Measurements from ENCODE around the gene SIRPG. TPM values are rescaled to one million over a fixed set of nuclear protein-coding genes. Genes with fewer than 3 reads are reported as not detected.

SIRPG gene
- total RNA-seq, 1 donor from 2014 or later, result not detected

DNA sequence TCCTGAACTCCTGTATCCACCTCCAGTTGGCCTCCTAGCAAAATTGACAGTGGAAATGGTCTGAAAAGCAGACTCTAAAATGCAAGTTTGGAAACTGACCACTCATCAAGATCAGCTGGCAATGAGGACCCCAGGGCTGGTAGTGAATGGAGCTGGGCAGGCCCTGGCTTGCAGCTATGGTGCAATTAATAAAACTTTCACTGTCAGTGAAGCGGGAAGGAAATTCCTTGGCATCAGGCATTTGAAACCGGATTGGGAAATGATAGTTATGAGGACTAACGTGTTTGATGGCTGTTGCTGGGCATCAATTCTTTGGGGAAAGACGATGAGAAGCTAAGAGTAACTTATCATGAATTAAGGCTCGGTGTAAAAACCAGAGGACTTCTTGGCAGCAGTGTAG is 56.8 kb downstream of the SIRPG start:
- no peaks in the 10 kb centered on the region for H3K36me3 ChIP-seq (ENCODE audit: control insufficient read depth, insufficient read depth, low read length)
- no peak overlapping the region for H3K4me3 ChIP-seq (ENCODE audit: low read depth, low read length)
- H3K27me3 ChIP-seq (ENCODE audit: control insufficient read depth, insufficient read depth, low read length), result no peaks in the 10 kb centered on the region
- TF ChIP-seq, protein P1, sequence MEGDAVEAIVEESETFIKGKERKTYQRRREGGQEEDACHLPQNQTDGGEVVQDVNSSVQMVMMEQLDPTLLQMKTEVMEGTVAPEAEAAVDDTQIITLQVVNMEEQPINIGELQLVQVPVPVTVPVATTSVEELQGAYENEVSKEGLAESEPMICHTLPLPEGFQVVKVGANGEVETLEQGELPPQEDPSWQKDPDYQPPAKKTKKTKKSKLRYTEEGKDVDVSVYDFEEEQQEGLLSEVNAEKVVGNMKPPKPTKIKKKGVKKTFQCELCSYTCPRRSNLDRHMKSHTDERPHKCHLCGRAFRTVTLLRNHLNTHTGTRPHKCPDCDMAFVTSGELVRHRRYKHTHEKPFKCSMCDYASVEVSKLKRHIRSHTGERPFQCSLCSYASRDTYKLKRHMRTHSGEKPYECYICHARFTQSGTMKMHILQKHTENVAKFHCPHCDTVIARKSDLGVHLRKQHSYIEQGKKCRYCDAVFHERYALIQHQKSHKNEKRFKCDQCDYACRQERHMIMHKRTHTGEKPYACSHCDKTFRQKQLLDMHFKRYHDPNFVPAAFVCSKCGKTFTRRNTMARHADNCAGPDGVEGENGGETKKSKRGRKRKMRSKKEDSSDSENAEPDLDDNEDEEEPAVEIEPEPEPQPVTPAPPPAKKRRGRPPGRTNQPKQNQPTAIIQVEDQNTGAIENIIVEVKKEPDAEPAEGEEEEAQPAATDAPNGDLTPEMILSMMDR (IDR thresholded peaks at IDR 0.05; ENCODE audit: insufficient read depth, low read length, poor library complexity, severe bottlenecking), result no peak
- no peak for DNase-seq (ENCODE audit: low read depth)

DNA sequence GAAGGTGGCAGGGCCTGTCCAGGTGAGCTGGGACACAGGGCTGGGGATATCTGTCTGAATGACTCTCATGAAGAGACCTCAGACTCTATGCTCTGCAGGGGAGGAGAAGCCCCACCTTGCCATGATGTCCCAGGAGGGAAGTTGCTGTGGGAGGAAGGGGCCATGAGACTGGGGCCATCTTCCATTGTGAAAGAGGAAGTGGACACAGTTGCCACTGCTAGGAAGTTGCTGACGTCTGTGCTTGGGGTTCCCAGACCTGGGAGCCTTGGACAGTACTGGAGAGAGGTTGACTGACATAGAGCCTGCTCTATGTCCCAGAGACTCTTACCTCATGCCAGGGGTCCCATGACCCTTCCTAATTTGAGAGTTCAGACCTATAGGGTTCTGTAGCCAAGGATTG is 62.2 kb downstream of the SIRPG start:
- TF ChIP-seq, protein P1 (IDR thresholded peaks at IDR 0.05; ENCODE audit: insufficient read depth, low read length, poor library complexity, severe bottlenecking), result no peak
- no peaks in the 10 kb centered on the region for H3K36me3 ChIP-seq (ENCODE audit: control insufficient read depth, insufficient read depth, low read length)
- no peak for DNase-seq (ENCODE audit: low read depth)
- no peaks in the 10 kb centered on the region for H3K27me3 ChIP-seq (ENCODE audit: control insufficient read depth, insufficient read depth, low read length)
- H3K4me3 ChIP-seq (ENCODE audit: low read depth, low read length), result no peak overlapping the region

DNA sequence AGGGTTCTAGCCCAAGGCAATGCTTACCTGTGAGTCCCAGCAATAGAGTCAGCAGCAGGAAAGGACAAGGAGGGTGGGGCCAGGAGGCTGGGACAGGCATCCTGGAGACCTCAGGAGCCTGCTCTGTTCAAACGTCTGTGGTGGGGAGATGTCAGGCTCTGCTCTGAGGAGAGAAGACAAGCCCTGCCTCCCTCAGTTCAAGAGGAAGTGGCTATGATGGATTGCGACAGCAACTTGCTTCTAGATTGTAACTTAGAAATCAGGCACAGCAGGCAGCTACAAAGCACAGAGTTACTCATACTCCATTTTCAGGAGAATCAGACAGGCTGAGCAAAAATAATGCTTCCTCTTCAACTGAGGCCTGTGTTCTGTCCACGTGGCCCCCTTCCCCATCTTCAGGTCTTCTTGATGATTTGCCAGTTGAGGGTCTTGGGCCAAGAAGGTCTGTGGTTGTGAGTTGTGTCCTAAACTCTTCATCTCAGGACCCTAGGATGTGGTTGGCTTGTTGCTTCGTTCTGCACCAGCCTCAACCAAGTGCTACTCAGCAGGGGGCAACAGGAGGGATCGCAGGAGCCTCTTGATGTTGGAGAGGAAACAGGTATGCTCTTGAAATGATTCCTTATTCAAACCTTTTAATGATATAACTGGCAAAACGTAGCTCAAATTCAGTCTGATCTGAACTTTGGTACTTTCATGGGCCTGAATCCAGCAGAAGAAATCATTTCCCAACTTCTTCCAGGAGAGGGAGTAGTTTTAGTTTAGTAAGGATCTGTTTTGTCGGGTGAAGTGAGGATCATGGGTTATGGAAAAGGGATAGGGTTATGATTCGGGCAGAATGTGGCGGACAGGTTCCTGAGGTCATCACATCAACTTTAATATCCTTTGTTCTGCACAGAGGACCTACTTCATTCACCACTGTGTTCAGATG is 68.8 kb downstream of the SIRPG start:
- no peak for DNase-seq (ENCODE audit: low read depth)
- TF ChIP-seq, protein P1 (IDR thresholded peaks at IDR 0.05; ENCODE audit: insufficient read depth, low read length, poor library complexity, severe bottlenecking), result no peak
- Histone ChIP-seq H3K4me3 (ENCODE audit: low read depth, low read length) (no peak overlapping the region), H3K36me3 (ENCODE audit: control insufficient read depth, insufficient read depth, low read length) (no peaks in the 10 kb centered on the region), H3K27me3 (ENCODE audit: control insufficient read depth, insufficient read depth, low read length) (no peaks in the 10 kb centered on the region)

DNA sequence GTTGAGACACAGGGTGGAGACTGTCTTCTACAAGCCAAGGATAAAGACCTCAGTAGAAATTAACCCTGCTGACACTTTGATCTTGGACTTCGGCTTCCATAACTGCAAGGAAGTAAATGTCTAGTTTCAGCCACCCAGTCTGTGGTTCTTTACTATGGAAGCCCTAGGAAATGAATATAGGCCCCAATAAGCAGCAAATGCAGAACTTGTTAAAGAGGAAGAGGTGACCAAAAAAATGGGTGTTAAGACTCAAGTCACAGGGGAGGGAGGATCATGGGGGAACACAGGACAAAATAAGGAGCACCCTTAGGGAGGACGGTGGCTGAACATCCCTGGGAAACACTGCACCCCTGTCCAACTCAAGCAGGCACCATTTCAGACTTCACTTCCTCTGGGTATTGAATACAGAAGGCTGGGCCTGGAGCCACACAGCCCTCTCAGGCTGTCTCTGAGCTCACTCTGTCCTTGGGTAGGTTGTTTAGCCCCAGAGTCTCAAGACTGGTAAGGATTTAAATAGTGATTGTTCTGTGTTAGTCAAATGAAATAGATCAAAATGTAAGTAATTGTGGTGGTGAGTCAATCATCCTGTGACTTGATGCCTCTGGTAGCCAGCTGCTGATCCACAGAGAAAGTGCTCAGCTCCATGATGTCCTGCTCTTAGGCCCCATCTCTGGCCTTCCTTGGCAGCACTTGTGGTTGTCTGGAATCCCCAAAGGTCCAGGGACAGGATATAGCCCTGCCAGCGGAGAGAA is 69.6 kb downstream of the SIRPG start:
- no peaks in the 10 kb centered on the region for H3K27me3 ChIP-seq (ENCODE audit: control insufficient read depth, insufficient read depth, low read length)
- no peak for DNase-seq (ENCODE audit: low read depth)
- TF ChIP-seq, protein P1 (IDR thresholded peaks at IDR 0.05; ENCODE audit: insufficient read depth, low read length, poor library complexity, severe bottlenecking), result no peak
- no peaks in the 10 kb centered on the region for H3K36me3 ChIP-seq (ENCODE audit: control insufficient read depth, insufficient read depth, low read length)
- no peak overlapping the region for H3K4me3 ChIP-seq (ENCODE audit: low read depth, low read length)

DNA sequence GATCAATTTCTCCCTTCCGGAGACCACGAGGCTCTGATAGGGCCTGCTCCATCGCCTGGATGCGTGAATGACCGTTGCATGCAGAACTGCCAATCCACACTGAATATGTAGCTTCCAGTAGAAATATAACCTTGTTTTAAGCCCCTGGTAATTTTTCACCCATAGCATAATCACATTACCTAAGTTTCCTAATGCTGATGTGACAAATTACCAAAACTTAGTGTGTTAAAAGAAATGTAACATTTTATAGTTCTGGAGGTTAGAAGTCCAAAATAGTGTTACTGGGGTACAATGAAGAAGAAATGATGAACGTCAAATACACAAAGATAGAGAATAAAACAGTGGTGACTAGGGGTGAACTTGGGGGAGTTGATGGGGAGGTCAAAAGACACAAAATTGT is 78.1 kb downstream of the SIRPG start:
- Histone ChIP-seq H3K4me3 (ENCODE audit: low read depth, low read length) (no peak overlapping the region), H3K27me3 (ENCODE audit: control insufficient read depth, insufficient read depth, low read length) (no peaks in the 10 kb centered on the region), H3K36me3 (ENCODE audit: control insufficient read depth, insufficient read depth, low read length) (no peaks in the 10 kb centered on the region)
- DNase-seq (ENCODE audit: low read depth), result no peak
- TF ChIP-seq, protein P1 (IDR thresholded peaks at IDR 0.05; ENCODE audit: insufficient read depth, low read length, poor library complexity, severe bottlenecking), result no peak

Other genes starting within 250 kb of the SIRPG start
- 58.3 and 58.9 TPM in 2 replicates for gene NSFL1C, start 190.9 kb downstream of the SIRPG start, total RNA-seq
- gene SIRPB2, start 166.4 kb downstream of the SIRPG start, total RNA-seq, result not detected in 2 replicates
- gene SIRPD, start 100.1 kb downstream of the SIRPG start, total RNA-seq, result not detected in 2 replicates
- gene SIRPB1, start 37.8 kb downstream of the SIRPG start, total RNA-seq, result 1.4 and 5.5 TPM in 2 replicates
- gene SIRPA, start 237.6 kb upstream of the SIRPG start, total RNA-seq, result 40.6 and 50.2 TPM in 2 replicates

Measured in kidney epithelial cell (primary cell).